DND-41 (cell line): ENCODE measurements around the gene CSF3R.
"Not testable (repeated sequence)": the region's sequence is repeated elsewhere in the genome, so short reads cannot be mapped to it uniquely, and the experiment has no call there.

Experiments
- ATAC-seq: fragments of 200-7000 bp; cut with Tn5 transposase; 3 replicates; pipeline ENCODE4 v1.9.1; 2021; ENCODE audit warnings: low read depth; ENCODE audit not compliant: insufficient read depth
- DNase-seq: peaks from one replicate; pipeline ENCODE4 v3.0.0-alpha.2; 2020
- H2AFZ ChIP-seq: 2 replicates; pipeline ENCODE4 v1.6.0; 2012; ENCODE audit warnings: low read depth, low read length
- H3K27ac ChIP-seq: 2 replicates; pipeline ENCODE4 v1.5.1; 2012; ENCODE audit warnings: low read length, inconsistent platforms
- H3K27me3 ChIP-seq: fragments of 200-600 bp; sonication (generic); 2 replicates; pipeline ENCODE4 v1.6.0; 2012; ENCODE audit warnings: low read length, mild to moderate bottlenecking, inconsistent platforms; ENCODE audit not compliant: insufficient read depth, poor library complexity
- H3K36me3 ChIP-seq: 2 replicates; pipeline ENCODE4 v1.5.1; 2012; ENCODE audit warnings: low read length, inconsistent platforms; ENCODE audit not compliant: insufficient read depth
- H3K4me1 ChIP-seq: 2 replicates; pipeline ENCODE4 v1.5.1; 2012; ENCODE audit warnings: mild to moderate bottlenecking, low read length; ENCODE audit not compliant: insufficient read depth
- H3K4me2 ChIP-seq: 2 replicates; pipeline ENCODE4 v1.6.0; 2012; ENCODE audit warnings: mild to moderate bottlenecking, moderate library complexity, low read length, inconsistent platforms; ENCODE audit not compliant: insufficient read depth
- H3K4me3 ChIP-seq, 2 experiments: fragments of 200-600 bp in 1 of 2; shearing (Covaris generic) in 1 of 2; 2 replicates each; pipeline ENCODE4 v1.5.1; 2012 to 2016; ENCODE audit warnings: inconsistent platforms in 2 of 2, low read length in 2 of 2, mild to moderate bottlenecking in 2 of 2, low read depth in 1 of 2, moderate library complexity in 1 of 2
- H3K79me2 ChIP-seq: 2 replicates; pipeline ENCODE4 v1.6.0; 2012; ENCODE audit warnings: low read length, inconsistent platforms; ENCODE audit not compliant: insufficient read depth
- H3K9ac ChIP-seq: 2 replicates; pipeline ENCODE4 v1.6.0; 2012; ENCODE audit warnings: low read depth, mild to moderate bottlenecking, inconsistent platforms, low read length, moderate library complexity
- H3K9me3 ChIP-seq: 2 replicates; pipeline ENCODE4 v1.5.1; 2012; ENCODE audit warnings: low read length, moderate library complexity, mild to moderate bottlenecking, inconsistent platforms; ENCODE audit not compliant: insufficient read depth, severe bottlenecking
- H4K20me1 ChIP-seq: 2 replicates; pipeline ENCODE4 v1.6.0; 2012; ENCODE audit warnings: low read length; ENCODE audit not compliant: insufficient read depth
- EZH2 ChIP-seq: IDR thresholded peaks from 3 replicates; pipeline ENCODE4 v1.6.1; 2012; ENCODE audit warnings: borderline replicate concordance, low read depth, mild to moderate bottlenecking, moderate library complexity, low read length, inconsistent platforms; ENCODE audit not compliant: severe bottlenecking
- TF ChIP-seq, protein P1 (sequence below): IDR thresholded peaks from 2 replicates; pipeline ENCODE4 v1.5.1; 2012; ENCODE audit warnings: borderline replicate concordance, low read length, moderate library complexity, mild to moderate bottlenecking; ENCODE audit not compliant: poor library complexity, severe bottlenecking; ENCODE audit errors: extremely low read depth

CSF3R gene

GRCh38 chr1:36493524-36493923 is 10.8 kb upstream of the CSF3R start:
- no peak overlapping the region for H3K4me3 ChIP-seq
- no peak for TF ChIP-seq EZH2
- TF ChIP-seq, protein P1, sequence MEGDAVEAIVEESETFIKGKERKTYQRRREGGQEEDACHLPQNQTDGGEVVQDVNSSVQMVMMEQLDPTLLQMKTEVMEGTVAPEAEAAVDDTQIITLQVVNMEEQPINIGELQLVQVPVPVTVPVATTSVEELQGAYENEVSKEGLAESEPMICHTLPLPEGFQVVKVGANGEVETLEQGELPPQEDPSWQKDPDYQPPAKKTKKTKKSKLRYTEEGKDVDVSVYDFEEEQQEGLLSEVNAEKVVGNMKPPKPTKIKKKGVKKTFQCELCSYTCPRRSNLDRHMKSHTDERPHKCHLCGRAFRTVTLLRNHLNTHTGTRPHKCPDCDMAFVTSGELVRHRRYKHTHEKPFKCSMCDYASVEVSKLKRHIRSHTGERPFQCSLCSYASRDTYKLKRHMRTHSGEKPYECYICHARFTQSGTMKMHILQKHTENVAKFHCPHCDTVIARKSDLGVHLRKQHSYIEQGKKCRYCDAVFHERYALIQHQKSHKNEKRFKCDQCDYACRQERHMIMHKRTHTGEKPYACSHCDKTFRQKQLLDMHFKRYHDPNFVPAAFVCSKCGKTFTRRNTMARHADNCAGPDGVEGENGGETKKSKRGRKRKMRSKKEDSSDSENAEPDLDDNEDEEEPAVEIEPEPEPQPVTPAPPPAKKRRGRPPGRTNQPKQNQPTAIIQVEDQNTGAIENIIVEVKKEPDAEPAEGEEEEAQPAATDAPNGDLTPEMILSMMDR: no peak
- H3K36me3 ChIP-seq: no peaks in the 10 kb centered on the region
- DNase-seq (no peak), ATAC-seq (no peak)
- H3K27me3 ChIP-seq: peaks cover 3% of the 10 kb centered on the region
- no peaks in the 10 kb centered on the region for H3K4me1 ChIP-seq
- H3K27ac ChIP-seq: no peak overlapping the region
- H3K9me3 ChIP-seq: no peaks in the 10 kb centered on the region
- no peak overlapping the region for H2AFZ ChIP-seq
- no peak overlapping the region for H3K9ac ChIP-seq
- H4K20me1 ChIP-seq: no peaks in the 10 kb centered on the region
- H3K4me2 ChIP-seq: no peak overlapping the region
- no peaks in the 10 kb centered on the region for H3K79me2 ChIP-seq

DNA sequence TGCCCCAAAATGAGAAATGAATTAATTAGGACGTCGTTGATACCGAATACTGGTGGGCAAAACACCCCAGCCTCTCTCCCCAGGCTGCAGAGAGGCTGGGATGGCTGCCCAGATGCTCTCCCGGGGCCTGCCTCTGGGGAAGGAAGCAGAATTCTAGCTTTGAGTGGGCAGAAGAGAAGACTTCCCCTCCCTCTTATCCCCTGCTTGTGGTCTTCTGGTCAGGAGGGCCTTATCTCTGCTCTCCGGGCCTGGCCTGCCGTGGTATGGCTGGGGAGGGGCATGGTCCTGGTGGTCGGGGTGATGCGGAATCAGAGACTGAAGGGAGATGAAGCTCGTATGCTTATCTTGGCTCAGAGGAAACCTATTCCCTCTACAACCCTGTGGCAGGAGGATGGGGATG is 9.8 kb upstream of the CSF3R start:
- H3K4me2 ChIP-seq: no peak overlapping the region
- no peak for TF ChIP-seq EZH2
- TF ChIP-seq, protein P1: no peak
- ATAC-seq: no peak

DNA sequence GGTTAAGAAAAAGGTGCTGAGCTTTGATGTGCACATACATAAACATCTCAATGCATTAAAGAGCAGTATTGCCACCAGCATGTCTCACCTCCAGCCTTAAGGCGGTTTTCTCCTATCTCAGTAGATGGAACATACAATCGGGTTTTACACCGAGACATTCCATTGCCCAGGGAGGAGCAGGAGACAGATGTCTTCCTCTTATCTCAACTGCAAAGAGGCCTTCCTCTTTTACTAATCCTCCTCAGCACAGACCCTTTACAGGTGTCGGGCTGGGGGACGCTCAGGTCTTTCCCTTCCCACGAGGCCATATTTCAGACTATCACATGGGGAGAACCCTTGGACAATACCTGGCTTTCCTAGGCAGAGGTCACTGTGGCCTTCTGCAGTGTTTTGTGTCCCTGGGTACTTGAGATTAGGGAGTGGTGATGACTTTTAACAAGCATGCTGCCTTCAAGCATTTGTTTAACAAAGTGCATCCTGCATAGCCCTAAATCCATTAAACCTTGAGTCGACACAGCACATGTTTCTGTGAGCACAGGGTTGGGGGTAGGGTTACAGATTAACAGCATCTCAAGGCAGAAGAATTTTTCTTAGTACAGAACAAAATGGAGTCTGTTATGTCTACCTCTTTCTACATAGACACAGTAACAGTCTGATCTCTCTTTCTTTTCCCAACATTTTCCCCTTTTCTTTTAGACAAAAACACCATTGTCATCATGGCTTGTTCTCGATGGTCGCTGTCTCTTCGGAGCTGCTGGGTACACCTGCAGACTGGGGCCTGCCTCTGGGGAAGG is 6.7 kb upstream of the CSF3R start:
- not testable (repeated sequence) for H3K4me2 ChIP-seq, H3K4me3 ChIP-seq, DNase-seq, H3K36me3 ChIP-seq, H2AFZ ChIP-seq, H3K27ac ChIP-seq, H3K4me1 ChIP-seq, H3K27me3 ChIP-seq, H3K9me3 ChIP-seq, H4K20me1 ChIP-seq, ATAC-seq, H3K79me2 ChIP-seq, H3K9ac ChIP-seq

More for the DNA sequence above, 9.8 kb upstream of the CSF3R start:
- Histone ChIP-seq H3K4me1 (no peaks in the 10 kb centered on the region), H3K36me3 (no peaks in the 10 kb centered on the region), H3K27ac (no peak overlapping the region), H3K9ac (no peak overlapping the region), H3K4me3 (no peak overlapping the region), H3K27me3 (peaks cover 3% of the 10 kb centered on the region), H2AFZ (no peak overlapping the region), H3K9me3 (no peaks in the 10 kb centered on the region), H4K20me1 (no peaks in the 10 kb centered on the region), H3K79me2 (no peaks in the 10 kb centered on the region)
- no peak for DNase-seq

DNA sequence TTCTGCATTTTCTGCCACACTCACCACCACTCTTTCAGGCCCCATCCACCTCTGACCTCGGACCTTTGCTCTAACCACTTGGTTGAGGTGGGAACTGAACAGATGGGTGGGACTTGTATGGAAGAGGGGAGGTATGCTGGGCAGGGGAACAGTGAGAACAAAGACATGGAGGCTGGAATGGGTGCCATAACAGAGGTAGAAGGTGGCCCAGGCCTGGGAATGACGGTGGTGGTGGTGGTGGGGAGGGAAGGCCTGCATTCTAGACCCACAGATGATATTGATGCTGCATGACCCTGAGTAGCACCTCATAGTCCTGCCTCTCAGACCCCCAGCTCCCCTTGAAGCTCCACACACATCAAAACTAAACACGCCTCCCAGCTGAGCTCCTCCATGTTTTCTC is 5.2 kb upstream of the CSF3R start:
- Histone ChIP-seq H3K4me1 (no peaks in the 10 kb centered on the region), H3K27ac (no peak overlapping the region), H4K20me1 (no peaks in the 10 kb centered on the region), H3K79me2 (no peaks in the 10 kb centered on the region), H2AFZ (no peak overlapping the region), H3K9me3 (no peaks in the 10 kb centered on the region), H3K9ac (no peak overlapping the region), H3K36me3 (no peaks in the 10 kb centered on the region), H3K27me3 (no peaks in the 10 kb centered on the region), H3K4me2 (no peak overlapping the region), H3K4me3 (no peak overlapping the region)
- no peak for TF ChIP-seq EZH2
- TF ChIP-seq, protein P1: no peak
- DNase-seq (no peak), ATAC-seq (no peak)

DNA sequence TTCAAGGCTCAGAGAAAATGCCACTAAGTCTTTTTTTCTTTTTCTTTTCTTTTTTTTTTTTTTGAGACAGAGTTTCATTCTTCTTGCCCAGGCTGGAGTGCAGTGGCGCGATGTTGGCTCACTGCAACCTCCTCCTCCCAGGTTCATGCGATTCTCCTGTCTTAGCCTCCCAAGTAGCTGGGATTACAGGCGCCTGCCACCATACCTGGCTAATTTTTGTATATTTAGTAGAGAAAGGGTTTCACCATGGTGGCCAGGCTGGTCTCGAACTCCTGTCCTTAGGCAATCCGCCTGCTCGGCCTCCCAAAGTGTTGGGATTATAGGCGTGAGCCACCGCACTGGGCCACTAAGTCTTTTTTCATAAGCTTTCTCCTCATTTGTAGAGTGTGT is 4.6 kb upstream of the CSF3R start:
- not testable (repeated sequence) for H3K9me3 ChIP-seq, H3K4me1 ChIP-seq, H3K79me2 ChIP-seq, H3K27me3 ChIP-seq, H2AFZ ChIP-seq, H3K36me3 ChIP-seq, H3K4me3 ChIP-seq, ATAC-seq, H3K4me2 ChIP-seq, H3K9ac ChIP-seq, H3K27ac ChIP-seq, H4K20me1 ChIP-seq, DNase-seq
